GM19397 (cell line): ENCODE measurements around the gene MID1.

ENCODE experiments used
- ATAC-seq: cut with Tn5 transposase; IDR thresholded peaks from one replicate; pipeline ENCODE4 v1.9.1; 2021; ENCODE audit warnings: mild to moderate bottlenecking, moderate library complexity; ENCODE audit not compliant: unreplicated experiment

Gene MID1

DNA sequence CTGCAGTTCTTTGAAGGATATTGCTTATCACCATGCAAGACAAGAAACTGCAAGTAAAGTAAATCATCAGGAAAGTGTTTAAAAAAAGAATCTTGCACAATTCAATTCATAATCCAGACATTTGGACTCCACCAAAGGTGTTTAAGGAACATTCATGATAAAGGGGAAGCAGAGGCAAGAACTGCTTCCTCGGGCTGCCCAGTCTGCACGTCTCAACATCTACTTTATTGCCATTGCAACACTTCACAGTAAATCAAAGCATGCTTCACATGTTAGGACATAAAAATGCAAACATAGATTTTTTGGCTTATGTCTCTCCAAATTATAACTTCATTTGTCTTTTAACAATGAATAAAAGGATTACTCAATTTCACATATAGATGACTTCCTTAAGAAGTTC is 42.5 kb downstream of the MID1 start:
- ATAC-seq: no peak

DNA sequence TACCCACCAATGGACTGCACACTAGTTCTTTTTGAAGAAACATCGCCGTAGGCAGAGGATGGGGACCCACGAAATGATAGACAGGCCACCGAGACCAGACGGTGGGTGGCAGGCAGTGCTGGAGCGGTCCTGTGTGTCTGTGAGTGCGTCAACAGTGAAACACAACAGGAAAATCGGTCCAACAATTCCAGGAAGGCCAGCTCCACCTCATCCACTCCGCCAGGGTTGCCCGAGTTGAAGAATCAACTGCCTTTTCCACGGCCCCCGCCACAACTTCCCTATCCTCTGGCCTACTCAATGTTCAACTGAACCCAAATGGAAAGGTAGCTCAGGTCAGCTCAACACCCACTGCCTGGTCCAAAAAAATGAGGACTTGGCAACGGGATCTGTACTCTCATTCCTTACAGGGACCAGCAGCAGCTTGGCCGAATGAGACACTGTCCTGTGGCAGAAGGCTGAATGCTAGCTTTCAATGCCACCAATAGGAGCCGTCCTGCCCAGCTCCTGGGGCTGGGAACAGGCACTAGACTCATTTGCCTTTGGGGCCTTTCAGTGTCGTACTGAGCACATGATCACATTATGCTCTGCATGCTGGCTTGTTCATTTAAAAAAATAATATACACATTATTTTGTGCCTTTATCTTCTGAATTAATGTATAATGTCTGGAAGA is 43.5 kb downstream of the MID1 start:
- ATAC-seq: no peak

DNA sequence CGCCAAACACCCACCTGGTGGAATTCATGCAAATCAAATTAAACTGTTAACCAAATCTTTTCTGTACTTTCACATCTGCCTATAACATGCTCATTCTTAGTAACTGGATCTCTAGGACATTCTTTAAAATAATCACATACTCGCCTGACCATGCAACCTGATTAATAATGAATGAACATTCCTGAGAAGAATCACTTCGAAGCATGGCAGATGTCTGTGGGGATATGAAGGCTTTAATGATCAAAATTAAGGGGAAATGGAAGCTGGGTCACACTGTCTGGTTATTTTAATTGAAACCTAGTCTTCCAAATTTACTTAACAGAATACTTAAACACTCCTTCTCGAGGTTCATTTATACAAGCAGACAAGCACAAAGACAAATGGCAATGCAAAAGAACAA is 44.2 kb downstream of the MID1 start:
- no peak for ATAC-seq

DNA sequence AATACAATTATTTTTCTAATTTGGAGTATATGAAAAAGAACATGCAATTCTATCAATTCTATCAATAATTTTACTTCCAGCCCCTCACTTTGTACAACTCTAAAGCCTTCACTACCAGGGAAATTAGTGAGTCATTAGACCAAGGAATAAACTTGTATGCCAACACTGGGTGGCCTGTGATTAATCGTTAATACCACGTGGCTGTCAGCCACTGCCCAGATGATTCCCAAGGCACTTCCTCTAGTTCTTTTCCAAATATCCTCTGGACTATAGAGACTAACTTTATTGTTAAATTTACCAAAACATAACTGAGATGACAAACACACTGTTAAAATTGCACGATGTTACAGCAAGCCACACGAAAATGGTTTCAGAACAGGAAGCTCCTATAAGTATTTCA is 45.7 kb downstream of the MID1 start:
- ATAC-seq: no peak

DNA sequence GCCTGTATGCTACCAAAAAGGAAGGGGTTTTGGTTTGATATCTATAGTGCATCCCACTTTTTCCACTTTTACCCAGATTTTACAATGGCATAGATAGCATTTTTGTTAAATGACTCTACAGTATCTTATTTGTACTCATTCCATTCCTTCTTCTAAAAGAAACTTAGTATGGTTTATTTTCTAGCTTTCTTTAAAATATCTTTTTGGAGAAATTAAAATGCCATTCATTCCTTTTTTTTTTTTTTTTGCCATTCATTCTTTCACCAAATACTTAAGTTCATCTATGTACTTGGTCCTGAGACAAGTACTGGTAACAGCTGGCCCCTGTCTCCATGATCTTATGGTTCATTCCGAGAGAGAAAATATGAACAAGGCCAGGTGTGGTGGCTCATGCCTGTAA is 49.1 kb downstream of the MID1 start:
- no peak for ATAC-seq

DNA sequence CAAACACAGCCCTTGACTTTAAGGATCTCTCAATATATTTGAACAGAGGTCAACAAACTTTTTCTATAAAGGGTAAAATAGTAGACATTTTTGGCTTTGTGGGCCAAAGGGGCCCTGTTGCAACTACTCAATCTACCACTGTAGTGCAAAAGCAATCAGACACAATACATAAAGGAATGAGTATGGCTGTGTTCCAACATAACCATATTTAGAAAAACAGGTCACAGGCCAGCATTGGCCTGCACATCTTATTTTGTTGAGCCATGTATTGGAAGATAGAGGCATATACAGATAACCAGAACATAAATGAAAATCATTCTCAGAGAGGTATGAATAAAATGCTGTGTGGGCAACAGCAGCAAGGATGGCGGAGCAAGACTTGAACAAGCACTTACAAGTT is 49.8 kb downstream of the MID1 start:
- ATAC-seq: no peak

DNA sequence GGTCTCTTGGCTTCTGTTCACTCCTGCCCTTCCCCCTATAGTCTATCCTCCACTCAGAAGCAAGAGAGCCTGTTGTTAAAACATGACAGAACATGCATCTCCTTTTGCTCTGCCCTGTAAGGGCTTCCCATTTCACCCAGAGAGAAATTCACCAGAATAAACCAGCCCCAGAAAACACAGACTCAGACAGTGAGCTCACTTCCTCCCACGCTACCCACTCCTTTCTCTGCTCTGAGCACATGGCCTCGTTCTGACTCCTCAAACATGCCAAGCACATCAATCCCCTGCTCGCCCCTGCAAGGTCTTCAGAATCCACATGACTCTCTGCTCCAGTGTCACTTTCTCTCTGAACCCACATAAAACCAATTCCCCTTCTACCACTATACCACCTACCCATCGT is 50.4 kb downstream of the MID1 start:
- ATAC-seq: no peak

DNA sequence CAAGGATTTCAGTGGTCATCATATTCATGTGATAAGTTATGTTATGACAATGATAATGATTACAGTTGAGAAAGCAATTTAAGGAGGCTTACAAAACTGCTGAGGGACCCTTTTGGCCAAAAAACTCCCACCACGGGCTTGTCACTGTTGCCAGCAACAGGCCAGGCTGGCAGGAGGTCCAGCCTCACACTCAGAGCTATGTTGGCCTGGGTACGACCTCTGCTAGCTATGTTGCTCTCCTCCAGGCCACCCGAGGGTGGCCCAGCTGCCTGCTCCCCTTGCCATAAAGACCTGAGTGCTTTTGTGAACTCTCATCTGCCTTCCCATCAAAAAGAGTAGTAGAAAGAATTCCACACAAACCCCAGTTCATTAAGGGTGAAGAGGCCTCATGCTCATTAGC is 52.0 kb downstream of the MID1 start:
- no peak for ATAC-seq

DNA sequence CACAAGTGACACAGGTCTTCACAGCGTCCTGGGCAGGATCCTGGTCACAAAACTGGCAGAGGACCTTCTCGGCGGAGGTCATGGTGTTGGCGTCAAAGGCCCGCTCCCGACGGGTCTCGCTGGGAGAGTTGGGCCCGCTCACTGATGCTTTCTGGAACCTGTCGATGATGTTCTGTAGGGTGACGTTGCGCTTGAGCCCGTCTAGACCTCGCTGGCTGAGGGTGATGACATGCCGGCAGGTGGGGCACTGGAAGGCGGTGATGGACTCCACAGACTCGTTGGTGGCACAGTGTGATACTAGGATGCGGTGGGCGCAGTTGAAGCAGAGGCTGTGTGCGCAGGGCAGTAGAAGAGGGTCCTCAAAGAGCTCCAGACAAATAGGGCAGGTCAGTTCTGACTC is 53.2 kb downstream of the MID1 start:
- no peak for ATAC-seq

DNA sequence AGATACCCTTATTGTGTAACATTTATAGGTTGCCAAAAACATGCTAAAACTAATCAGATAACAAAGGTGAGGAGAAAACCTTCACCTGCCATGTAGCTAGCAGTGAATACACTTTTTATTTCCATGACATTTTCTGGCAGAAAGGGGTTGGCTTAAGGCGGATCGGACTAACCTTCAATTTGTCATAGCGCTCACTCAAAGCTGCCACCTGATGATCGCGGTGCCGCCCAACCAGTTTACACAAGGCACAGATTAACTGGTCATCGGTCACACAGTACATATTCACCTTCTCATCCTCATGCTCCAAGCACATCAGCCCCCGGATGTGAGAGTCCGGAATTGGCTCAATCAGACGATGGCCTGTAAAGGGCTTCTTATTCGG is 53.7 kb downstream of the MID1 start:
- ATAC-seq: no peak

DNA sequence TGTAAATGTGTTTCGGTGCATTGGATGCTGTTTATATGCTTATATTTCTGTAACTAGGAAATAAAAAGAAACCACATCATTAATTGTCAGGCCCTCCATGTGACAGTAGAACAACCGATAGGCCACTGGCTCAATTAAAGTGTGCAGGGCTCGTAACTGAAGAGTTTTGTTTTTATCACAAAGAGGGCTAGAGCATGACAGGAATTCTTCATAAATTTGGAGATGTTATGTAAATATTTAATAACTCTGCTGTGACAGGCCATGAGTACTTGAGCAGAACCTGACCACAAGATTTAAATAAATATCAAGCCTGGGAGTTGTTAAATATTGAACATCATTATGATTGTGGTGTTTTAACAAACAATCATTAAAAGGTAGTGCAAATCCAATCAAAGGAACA is 55.9 kb downstream of the MID1 start:
- no peak for ATAC-seq

DNA sequence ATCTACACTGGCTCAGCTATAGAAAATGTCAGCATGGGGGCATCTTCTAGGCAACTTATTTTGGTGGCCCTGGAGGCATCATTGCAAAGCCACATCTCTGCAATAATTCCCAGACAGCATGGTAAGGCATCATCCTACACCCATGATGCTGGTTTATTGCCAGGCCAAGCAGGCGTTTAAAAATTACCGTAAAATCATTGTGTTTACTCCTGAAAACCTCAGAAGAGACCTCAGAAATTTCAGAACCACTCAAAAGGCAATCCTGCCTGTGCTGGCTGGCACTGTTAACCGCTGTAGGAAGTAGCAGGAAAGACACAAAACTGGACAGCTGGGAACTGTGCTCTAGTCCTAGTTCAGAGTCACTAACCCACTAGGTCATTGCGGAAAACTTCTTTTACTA is 63.2 kb downstream of the MID1 start:
- ATAC-seq: no peak

DNA sequence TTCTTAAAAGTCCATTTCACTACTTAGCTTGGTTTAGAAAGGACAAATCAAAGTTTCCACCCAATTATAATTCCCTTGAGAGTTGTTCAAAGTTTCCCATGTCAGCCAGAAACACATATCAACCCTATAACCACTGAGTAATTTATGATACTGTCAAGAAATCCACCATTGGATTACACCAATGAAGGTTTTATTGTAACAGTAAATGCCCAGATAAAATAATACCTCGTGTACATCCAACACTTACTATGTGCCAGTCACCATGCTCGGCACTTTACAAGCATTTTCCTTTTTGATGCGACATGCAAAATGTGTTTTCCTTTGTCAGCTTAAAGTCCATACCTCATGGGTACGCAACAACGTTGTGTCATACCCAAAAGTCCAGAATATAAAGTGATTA is 64.0 kb downstream of the MID1 start:
- no peak for ATAC-seq

DNA sequence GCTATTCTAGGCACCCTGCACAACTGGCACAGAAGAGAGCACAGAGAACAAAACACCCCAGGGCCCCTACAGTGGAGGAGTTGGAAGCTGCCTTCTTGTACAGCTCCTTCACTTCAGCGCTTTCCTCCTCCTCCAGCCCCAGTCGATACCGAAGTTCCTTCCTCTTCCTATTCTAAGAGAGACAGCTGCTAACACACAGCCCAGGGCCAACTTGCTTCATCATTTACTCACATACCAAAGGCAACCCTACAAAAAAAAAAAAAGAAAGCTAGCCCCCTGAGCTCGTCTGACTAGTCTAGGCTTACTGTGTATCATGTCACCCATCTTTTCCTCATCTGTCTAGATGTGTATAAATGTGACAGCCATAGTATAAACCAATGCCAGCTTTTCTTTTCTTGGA is 64.5 kb downstream of the MID1 start:
- ATAC-seq: no peak

DNA sequence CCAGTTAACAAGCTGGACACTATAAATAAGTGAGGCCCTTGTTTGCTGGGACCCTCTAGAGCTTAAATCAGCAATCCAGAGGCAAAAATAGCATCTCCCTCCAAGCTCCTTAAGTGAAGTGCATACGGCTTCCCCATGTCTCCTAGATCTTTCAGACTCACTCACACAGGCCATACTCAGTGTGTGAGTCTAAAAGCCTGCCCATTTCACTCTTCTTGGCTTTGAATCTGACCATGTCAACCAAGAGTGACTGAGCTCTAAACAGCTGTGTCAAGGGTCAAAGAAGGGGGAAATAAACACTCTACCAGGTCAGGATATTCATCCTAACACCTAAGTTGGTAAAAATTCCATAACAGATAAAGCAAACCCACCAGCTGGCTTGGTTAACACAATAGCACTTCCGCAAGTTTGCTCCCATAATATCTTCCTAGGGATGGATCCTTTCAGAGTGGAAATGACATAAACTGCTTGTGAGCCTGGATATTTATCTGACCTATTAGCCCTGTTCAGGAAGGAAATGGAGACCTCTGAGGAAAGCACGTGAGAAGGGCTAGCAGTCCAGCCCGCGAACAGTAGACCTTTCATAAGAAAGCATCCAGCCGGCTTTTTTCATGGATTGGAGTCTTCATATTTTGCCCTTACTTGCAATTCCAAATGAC is 65.6 kb downstream of the MID1 start:
- ATAC-seq: no peak

DNA sequence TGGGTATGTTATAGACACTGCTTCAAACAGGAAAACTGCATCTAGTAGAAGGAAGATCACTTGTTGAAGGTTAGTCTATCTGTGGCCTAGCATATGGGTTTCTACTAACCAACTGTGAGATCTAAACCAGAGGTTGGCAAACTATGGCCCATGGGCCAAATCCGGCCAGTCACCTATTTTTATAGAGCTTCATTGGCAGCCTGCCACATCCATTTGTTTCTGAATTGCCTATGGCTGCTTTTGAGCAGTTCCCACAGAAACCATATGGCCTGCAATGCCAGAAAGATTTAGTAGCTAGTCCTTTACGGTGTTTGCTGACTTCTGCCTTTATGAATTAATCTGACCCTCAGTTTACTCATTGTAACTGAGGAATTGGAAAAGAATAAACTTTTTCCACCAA is 71.1 kb downstream of the MID1 start:
- no peak for ATAC-seq

DNA sequence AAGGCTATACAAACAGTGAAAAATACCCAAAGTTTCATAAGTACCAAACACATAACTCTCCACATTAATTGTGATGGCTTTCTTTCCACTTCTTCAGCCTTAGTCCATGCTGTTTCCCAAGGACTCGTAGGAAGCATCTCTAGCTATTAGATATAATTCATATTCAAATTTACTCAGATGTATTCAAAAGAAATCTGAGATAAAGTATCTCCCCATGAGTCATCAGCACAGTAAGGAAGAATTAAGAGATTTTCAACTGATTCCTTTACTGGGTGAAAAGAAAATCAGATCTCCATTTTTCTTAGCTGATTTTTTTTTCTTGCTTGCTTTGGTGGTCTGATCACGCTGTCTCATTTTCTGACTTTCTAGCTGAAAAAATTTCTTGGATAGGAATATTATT is 71.7 kb downstream of the MID1 start:
- ATAC-seq: no peak

DNA sequence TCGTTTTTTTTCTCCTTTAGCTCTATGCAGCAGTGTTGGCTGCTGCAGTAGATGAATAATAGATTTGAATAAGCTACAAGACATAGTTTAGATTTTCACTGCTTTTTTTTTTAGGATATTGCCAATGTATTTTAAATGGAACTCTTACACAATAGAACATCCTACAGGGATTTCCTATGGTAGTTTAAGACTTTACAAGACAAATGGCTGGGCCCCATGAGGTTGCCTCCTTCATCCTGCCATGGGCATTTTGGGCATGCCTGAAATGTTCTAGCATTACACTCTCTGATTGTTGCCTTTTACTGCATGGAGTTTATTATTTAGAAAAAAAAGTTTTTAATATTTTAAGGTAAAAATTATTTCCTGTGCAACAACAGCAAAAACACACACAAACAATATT is 74.5 kb downstream of the MID1 start:
- ATAC-seq: no peak

DNA sequence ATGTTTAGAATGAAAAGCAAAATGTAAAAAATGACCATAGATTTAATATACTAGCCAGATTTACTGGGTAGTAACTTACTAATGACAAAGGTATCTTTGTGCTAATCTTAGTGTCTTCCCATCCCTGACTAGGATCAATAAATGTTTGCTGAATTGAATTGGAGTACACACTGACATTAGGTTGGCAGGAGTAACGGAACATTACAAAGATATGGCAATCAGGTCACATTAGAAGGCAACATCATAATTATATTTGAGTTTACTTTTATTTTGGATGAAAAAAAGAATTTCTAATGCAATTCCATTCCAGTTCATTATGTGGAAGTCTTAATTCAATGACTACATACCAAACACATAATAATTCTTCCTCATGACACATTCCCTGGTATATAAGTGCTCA is 77.8 kb downstream of the MID1 start:
- no peak for ATAC-seq

DNA sequence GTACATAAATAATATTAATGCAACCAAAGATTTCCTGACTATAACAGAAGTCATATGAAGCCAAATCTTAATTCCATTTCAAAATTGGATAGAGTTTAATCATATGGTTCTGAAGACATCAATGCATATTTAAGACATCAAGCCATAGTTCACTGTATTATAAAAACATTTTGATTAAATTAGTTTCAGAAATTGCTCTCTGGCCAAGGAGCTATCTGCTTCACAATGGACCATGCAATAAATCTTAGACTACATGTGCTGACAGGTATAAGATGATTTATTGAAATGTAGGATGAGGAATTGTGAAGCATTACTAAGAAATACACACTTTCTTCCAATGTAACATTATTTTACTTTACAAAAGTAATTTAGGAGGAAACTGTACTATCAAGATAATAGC is 81.6 kb downstream of the MID1 start:
- no peak for ATAC-seq

DNA sequence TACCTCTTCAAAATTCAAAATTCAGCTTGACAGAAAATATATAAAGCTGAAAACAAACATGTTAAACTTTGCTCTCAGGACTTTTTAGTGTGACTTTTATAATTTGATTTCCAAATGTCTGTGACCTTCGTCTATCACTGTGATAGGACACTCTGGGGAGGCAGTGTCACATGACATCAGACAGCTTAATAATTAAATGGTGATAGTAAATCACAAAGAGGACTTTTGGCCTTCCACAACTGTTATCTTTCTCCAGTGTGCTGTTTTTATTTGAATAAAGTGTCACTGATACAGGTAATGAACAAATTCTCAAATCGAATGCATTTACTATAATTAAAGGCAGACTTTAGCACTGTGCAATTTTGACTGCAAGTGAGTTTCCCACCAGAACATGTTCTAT is 83.1 kb downstream of the MID1 start:
- no peak for ATAC-seq

DNA sequence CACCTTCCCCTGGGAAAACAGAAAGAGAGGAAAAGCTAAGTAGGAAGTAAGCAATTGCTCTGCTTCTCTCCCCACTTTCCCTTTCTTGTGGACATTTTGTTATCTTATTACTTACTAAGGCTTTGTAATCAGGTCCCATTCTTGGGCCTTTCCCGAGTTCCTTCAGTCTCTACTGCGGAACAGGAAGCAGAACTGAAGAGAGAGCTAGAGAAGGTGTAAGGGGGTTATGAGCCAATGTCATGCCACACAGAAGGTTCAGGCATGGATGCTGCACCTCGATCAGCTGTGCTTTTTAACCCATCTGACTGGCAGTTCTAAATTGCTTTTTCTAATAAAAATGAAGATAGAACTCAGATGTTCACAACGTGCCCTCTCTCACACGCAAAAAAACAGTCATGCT is 83.6 kb downstream of the MID1 start:
- ATAC-seq: no peak

DNA sequence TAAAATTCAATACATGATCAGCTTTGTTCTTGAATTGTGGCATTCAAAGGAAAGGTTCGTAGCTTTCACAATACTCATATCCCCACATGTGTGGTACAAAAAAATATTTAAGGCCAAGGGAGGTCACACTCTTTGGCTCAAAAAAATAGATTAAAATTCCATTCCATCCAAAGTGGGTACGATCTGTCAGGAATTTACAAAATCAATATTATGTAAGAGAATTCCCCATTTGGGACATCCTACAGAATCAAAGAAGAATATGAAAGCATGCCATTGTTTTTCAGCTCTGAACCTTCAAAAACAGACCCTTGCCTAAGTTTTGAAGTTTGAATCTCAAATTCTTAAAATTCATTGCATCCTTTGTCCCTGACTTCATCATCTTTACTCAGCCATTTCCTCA is 85.8 kb downstream of the MID1 start:
- ATAC-seq: no peak
